Ovary (tissue), 9 donors: Measurements from ENCODE around the gene TTLL6. TPM values are rescaled to one million over a fixed set of nuclear protein-coding genes. Genes with fewer than 3 reads are reported as not detected.
A peak's percentile ranks its signal among the peaks of the same experiment; 100 is the strongest.

Experiments
- DNase-seq, 5 donors: peaks; one replicate each; pipeline ENCODE4 v3.0.0-alpha.2; 2019 to 2020
- H3K27ac ChIP-seq, 2 donors: fragments of 200-600 bp; one replicate each; pipeline versions ENCODE4 v1.5.1 to v1.8.0; 2019 to 2022
- H3K27me3 ChIP-seq: fragments of 200-600 bp; one replicate; pipeline ENCODE4 v1.8.0; 2022
- H3K36me3 ChIP-seq: fragments of 200-600 bp; sonication (generic); one replicate; pipeline ENCODE4 v1.5.1; 2019
- H3K4me1 ChIP-seq: one replicate; pipeline ENCODE4 v1.8.1; 2013; ENCODE audit warnings: mild to moderate bottlenecking, moderate library complexity; ENCODE audit not compliant: insufficient read depth
- H3K4me3 ChIP-seq: fragments of 200-600 bp; sonication (generic); one replicate; pipeline ENCODE4 v1.5.1; 2017
- H3K9me3 ChIP-seq, 2 donors: fragments of 200-600 bp in 1 of 2; sonication (generic) in 1 of 2; one replicate each; pipeline versions ENCODE4 v1.5.1 to v1.8.1; 2013 to 2019; ENCODE audit warnings: mild to moderate bottlenecking in 1 of 2, moderate library complexity in 1 of 2
- EP300 ChIP-seq: sonication (generic); formaldehyde crosslinking; IDR thresholded peaks from one replicate; pipeline ENCODE4 v1.6.1; 2017; ENCODE audit warnings: antibody characterized with exemption
- POLR2A ChIP-seq: fragments of 450-650 bp; IDR thresholded peaks from one replicate; pipeline ENCODE4 v1.6.1; 2017; ENCODE audit warnings: antibody characterized with exemption, mild to moderate bottlenecking, moderate library complexity
- WGBS, 3 donors: extraction: QIAGEN DNeasy Blood & Tissue Kit in 1 of 3; methylation state at CpG; one replicate each; pipeline versions ENCODE4 v1.1.5 to v1.1.7; 2013 to 2017; 5-methylcytosine and 5-hydroxymethylcytosine counted together
- intact Hi-C, 4 donors: fragments of 100-400 bp; cut with DNase I; formaldehyde crosslinking; loops; one replicate each; pipeline versions ENCODE4 v1.11.0 to v1.15.1; 2022 to 2023
- polyA plus RNA-seq, 2 donors: library from polyadenylated mRNA; stranded (reverse); fragments of 200-250 nt in 1 of 2; fragments of 350-450 nt in 1 of 2; fragmentation: Illumina TruSeq in 1 of 2; extraction: RNeasy Lipid Tissue Mini Kit (QIAGEN cat#74804) in 1 of 2; gene quantifications; one replicate each; pipeline ENCODE4 v1.2.3, GENCODE V29; 2013 to 2014
- total RNA-seq, 7 donors: library from RNA; depleted of rRNA in 2 of 7; stranded (reverse); fragments of >200 nt in 2 of 7; fragmentation: NEBNext Ultra II Directional in 3 of 7; extraction: Animal tissue kit (Norgen Biotek cat#: 25700) in 3 of 7; gene quantifications; one replicate each; pipeline versions ENCODE4 v1.1.0 to v1.2.4, GENCODE V29; 2016 to 2023
- TF ChIP-seq, protein P1 (sequence below), 3 donors: fragments of 450-650 bp in 2 of 3; fragments of 200-600 bp in 1 of 3; IDR thresholded peaks; one replicate each; pipeline versions ENCODE4 v1.5.1 to v1.8.0; 2016 to 2022; ENCODE audit warnings: antibody characterized with exemption in 3 of 3, mild to moderate bottlenecking in 1 of 3
- donor health status: DM: no; HTN: no; CAD: no; lungs with moderate emphysema.
- donor health status: DM: no; HTN: no; CAD: no.
- donor health status: Bipolar disorder and iron deficiency.
- donor health status: DM: yes; HTN: yes; CAD: no.
- donor health status: DM: no; HTN: no; CAD: no.
- donor health status: DM: yes; HTN: yes; CAD: no.

The TTLL6 gene
- total and polyA plus RNA-seq, 9 donors, result 0.06 to 3.8 (median 0.44) TPM; not detected in 3

GRCh38 chr17:48728232-48729231, 88.5 kb downstream of the TTLL6 start, which contains the start of gene HOXB13:
TSS of gene HOXB13 (minus strand) at chr17:48728750. CDS start at chr17:48728593, 157 bp downstream.
- peak within 1 kb of the TSS; percentile 7 for H3K4me3 ChIP-seq
- TF ChIP-seq, protein P1, sequence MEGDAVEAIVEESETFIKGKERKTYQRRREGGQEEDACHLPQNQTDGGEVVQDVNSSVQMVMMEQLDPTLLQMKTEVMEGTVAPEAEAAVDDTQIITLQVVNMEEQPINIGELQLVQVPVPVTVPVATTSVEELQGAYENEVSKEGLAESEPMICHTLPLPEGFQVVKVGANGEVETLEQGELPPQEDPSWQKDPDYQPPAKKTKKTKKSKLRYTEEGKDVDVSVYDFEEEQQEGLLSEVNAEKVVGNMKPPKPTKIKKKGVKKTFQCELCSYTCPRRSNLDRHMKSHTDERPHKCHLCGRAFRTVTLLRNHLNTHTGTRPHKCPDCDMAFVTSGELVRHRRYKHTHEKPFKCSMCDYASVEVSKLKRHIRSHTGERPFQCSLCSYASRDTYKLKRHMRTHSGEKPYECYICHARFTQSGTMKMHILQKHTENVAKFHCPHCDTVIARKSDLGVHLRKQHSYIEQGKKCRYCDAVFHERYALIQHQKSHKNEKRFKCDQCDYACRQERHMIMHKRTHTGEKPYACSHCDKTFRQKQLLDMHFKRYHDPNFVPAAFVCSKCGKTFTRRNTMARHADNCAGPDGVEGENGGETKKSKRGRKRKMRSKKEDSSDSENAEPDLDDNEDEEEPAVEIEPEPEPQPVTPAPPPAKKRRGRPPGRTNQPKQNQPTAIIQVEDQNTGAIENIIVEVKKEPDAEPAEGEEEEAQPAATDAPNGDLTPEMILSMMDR (IDR thresholded peaks at IDR 0.05), result no peak
- TF ChIP-seq POLR2A, result no peak
- TF ChIP-seq EP300, result no peak
- intact Hi-C loops, result loop anchor here in 3 of 4 donors (5.0 to 10.0 kb wide), 3 partner anchors 66 to 154 kb away; no protein-coding TSS in a partner anchor
- WGBS, 3 donors, result 1 to 3% (median 2%) methylated on average over 46 to 55 of the region's 55 CpGs
- H3K27me3 ChIP-seq, result peaks cover 3% of the 10 kb centered on the region
- no peak within 1 kb of the TSS for H3K27ac ChIP-seq
- DNase-seq, result no peak
- no peaks in the 10 kb centered on the region for H3K4me1 ChIP-seq
- no peaks in the 10 kb centered on the region for H3K9me3 ChIP-seq
- H3K36me3 ChIP-seq, result no peaks in the 10 kb centered on the region

GRCh38 chr17:48727415-48728175, 89.4 kb downstream of the TTLL6 start:
- no peak for DNase-seq
- intact Hi-C loops, result loop anchor here in 3 of 4 donors (5.0 to 10.0 kb wide), 3 partner anchors 67 to 155 kb away; no protein-coding TSS in a partner anchor
- TF ChIP-seq, protein P1 (IDR thresholded peaks at IDR 0.05), result no peak
- TF ChIP-seq EP300 (no peak), POLR2A (no peak)
- Histone ChIP-seq H3K9me3 (no peaks in the 10 kb centered on the region), H3K27ac (no peak overlapping the region), H3K4me3 (no peak overlapping the region), H3K36me3 (no peaks in the 10 kb centered on the region), H3K27me3 (peaks cover 3% of the 10 kb centered on the region), H3K4me1 (no peaks in the 10 kb centered on the region)
- 25 to 29% (median 25%) methylated on average over 9 of the region's 9 CpGs for WGBS, 3 donors

DNA sequence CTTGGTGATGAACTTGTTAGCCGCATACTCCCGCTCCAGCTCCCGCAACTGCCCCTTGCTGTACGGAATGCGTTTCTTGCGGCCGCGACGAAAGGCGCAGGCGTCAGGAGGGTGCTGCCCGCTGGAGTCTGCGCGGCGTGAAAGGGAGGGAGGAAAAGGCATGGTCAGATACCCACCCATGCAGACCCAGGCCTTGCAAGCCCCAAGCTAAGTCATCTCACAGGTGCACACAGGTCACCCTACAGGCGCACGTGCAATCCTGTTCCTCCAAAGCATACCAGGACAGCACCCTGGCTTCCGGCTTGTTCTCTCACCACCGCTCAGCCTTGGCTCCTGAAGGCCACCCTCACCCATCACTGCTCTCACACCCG, 90.1 kb downstream of the TTLL6 start:
- Histone ChIP-seq H3K27ac (no peak overlapping the region), H3K4me1 (no peaks in the 10 kb centered on the region), H3K36me3 (no peaks in the 10 kb centered on the region), H3K9me3 (no peaks in the 10 kb centered on the region), H3K27me3 (peaks cover 3% of the 10 kb centered on the region), H3K4me3 (no peak overlapping the region)
- intact Hi-C loops, result loop anchor here in 3 of 4 donors (5.0 to 10.0 kb wide), 3 partner anchors 68 to 155 kb away; no protein-coding TSS in a partner anchor
- DNase-seq, result no peak
- WGBS, 3 donors, result 7 to 9% (median 9%) methylated on average over 20 of the region's 20 CpGs
- no peak for TF ChIP-seq POLR2A
- TF ChIP-seq EP300, result no peak

GRCh38 chr17:48726114-48726915, 90.7 kb downstream of the TTLL6 start:
- Histone ChIP-seq H3K4me1 (no peaks in the 10 kb centered on the region), H3K36me3 (no peaks in the 10 kb centered on the region), H3K27ac (no peak overlapping the region), H3K27me3 (peaks cover 3% of the 10 kb centered on the region), H3K9me3 (no peaks in the 10 kb centered on the region), H3K4me3 (no peak overlapping the region)
- intact Hi-C loops, result loop anchor here in 3 of 4 donors (5.0 to 10.0 kb wide), 3 partner anchors 68 to 156 kb away; no protein-coding TSS in a partner anchor
- 10 to 12% (median 10%) methylated on average over 20 of the region's 20 CpGs for WGBS, 3 donors
- no peak for DNase-seq
- no peak for TF ChIP-seq POLR2A
- TF ChIP-seq, protein P1 (IDR thresholded peaks at IDR 0.05), result no peak
